HG03064 (cell line): Measurements from ENCODE around the gene KIF15.

Source experiments
- ATAC-seq: cut with Tn5 transposase; IDR thresholded peaks from one replicate; pipeline ENCODE4 v1.9.1; 2021; ENCODE audit warnings: low read depth; ENCODE audit not compliant: unreplicated experiment

Gene KIF15

GRCh38 chr3:44870375-44871061 is 108.9 kb downstream of the KIF15 start:
- ATAC-seq = no peak

DNA sequence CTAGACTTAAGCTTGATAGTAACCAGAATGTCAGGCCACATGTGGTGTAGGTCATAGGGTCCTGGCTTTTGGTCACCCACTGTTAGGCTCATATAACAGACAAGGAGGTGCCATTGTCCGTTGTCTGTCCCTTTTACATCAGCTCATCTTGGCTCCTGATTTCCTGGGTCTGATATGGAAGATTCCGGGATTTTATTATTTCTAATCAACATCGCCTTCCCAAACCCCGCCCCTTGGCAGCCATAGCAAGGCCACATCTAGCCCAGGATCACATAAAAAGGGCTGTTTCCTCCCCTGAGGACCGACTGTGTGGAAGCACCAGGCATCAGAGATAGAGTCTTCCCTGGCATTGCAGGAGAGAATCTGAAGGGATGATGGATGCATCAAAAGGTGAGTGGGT is 112.7 kb downstream of the KIF15 start, which contains the start of gene TGM4:
TGM4 (plus strand) TSS at position 301 of the 400 bp plus-strand sequence; CDS start at position 372, 71 bp downstream.
- no peak for ATAC-seq

GRCh38 chr3:44875596-44875995 is 114.0 kb downstream of the KIF15 start:
- no peak for ATAC-seq

DNA sequence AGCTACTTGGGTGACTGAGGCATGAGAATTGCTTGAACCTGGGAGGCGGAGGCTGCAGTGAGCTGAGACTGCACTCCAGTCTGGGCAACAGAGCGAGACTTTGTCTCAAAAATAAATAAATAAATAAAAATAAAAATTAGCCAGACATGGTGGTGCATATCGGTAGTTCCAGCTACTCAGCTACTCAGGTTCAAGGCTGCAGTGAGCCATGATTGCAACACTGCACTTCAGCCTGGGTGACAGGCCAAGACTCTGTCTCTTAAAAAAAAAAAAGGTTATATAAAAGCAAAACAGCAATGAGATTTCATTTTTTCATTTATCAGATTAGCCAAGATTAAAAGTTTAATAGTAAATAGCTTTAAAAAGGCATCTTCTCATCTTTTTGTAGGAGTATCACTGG is 115.7 kb downstream of the KIF15 start:
- no peak for ATAC-seq

- ATAC-seq = no peak
Observed at GRCh38 chr3:44880284-44880683, 118.7 kb downstream of the KIF15 start.

GRCh38 chr3:44883213-44883955 is 121.8 kb downstream of the KIF15 start:
- no peak for ATAC-seq

DNA sequence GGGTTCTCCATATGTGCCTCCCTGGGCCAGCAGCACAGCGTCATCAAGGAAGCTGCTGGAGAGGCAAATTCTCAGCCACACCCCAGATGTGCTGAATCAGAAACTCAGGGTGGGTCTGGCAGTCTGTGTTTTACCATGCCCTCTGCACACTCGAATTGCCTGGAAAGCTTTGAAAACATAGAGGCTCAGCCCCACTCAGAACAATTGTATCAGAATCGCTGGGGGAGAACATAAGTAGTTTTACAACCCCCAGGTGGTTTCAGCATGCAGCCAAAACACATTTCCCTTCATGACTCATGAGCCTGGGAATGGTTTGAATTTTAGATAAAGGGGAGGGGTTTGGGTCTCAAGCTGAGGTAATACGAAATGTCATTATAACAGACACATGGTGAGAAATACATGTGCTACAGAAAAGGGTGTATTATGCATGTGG is 122.4 kb downstream of the KIF15 start:
- no peak for ATAC-seq

DNA sequence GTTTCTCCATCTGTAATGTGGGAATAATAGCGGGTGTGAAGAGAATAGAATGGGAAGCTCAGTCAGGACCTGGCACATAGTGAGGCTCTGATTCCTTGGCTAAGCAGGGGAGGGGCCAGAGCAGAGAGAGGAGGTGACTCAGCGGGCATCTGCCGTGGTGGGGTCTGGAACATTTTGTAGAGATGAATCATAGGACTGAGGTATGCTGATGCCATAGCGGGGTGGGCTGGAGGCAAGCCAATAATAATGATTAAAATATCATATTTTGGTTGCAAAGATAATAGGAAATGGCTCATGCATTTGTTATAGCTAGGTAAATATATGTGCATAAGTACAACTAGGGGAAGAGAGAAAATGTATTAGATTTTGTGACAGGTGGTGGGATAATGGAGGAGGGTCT is 124.0 kb downstream of the KIF15 start:
- ATAC-seq = no peak

- no peak for ATAC-seq
Observed at GRCh38 chr3:44886561-44886960, 125.0 kb downstream of the KIF15 start.

DNA sequence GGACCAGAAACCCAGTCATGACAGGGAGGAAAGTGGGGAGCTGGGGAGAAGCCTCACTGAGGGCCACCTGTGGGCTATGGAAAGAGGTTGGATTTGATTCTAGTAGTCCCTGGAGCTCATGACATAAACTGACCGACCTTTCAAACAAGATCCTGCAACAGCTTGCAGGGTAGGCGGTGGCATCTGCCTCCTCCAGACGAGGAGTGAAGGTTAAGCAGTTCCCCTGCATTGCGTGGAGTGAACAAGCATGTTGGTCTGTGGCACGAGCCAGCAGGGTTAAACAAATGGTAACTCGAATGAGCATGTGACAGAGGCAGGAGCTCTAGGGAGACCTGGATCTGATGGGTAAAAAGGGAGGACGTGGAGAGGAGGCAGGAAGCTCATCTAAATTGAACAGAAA is 125.5 kb downstream of the KIF15 start:
- ATAC-seq = no peak

GRCh38 chr3:44890258-44890657 is 128.7 kb downstream of the KIF15 start:
- ATAC-seq = no peak

- no peak for ATAC-seq
Observed at GRCh38 chr3:44890852-44891251, 129.3 kb downstream of the KIF15 start.

DNA sequence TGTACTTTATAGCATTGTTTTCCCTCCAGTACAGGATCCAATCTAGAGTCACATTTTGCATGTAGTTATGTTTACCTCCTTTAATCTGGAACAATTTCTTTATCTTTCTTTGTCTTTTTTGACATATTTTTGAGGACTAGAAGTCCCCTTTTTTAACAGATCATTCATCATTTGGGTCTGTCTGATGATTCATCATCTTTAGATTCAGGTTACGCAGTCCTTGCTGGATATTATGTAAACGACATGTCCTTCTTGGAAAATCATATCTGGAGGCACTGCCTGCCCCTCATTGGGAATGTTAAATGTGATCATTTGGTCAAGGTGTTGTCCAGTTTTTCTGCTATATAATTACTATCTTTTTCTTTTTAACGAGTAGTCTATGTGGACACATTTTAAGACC is 131.1 kb downstream of the KIF15 start:
- no peak for ATAC-seq

DNA sequence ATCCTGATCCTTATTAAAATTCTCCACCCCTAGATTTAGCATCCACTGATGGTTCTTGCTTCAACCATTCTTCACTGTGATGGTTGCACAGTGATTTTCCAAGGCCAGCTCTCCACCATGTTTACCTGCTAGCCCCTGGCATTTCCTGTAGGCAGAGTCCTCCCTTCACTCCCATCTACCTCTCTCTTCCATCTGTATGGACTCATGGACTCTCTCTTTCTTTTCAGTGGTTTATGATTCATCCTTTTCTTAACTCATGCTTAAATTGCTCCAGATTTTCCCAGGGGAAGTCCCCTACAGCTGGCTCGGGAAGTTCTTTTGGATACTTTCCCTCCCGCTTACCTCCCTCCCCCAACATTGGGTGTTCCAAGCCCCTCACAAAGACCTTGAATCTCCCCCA is 131.5 kb downstream of the KIF15 start:
- ATAC-seq = no peak

DNA sequence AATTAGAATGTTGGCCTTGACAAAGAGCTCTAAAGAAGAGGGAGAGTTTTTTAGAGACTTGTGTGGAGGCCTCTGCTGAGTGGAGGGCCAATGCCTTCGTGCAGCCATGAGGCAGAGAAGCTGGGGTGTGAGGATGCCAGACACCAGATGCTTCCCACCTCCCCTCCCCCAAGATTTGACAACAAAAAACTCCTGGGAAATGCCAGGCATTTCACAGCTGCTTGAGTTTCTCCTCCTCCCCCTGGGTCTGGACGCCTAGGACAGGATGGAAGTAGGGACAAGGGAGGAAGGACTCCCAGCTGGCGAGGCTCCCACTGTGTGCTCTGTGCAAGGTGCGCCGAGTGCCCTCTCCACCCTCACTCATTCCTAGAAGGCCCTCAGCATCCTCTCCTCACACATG is 132.9 kb downstream of the KIF15 start:
- no peak for ATAC-seq

DNA sequence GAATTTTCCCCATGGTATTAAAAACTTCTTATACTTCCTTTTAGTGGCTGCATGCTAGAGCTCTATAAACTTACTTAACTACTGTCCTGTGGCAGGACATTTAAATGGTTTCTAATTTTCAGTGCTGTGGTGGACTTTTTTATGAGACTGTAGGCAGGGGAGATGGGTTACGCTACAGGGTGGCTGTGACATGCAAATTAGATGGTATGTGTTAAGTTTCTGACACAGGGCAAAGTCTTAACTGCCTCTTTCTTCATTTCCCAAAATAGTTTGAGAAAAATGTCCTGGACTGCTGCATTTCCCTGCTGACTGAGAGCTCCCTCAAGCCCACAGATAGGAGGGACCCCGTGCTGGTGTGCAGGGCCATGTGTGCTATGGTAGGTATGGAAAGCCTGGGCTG is 134.8 kb downstream of the KIF15 start:
- ATAC-seq = no peak

GRCh38 chr3:44899683-44900367 is 138.2 kb downstream of the KIF15 start:
- ATAC-seq = no peak

- ATAC-seq = no peak
Observed at GRCh38 chr3:44902628-44903027, 141.0 kb downstream of the KIF15 start.
